GM12864 (cell line): ENCODE results near the gene KDM4D.
"Not testable (repeated sequence)": the region's sequence is repeated elsewhere in the genome, so short reads cannot be mapped to it uniquely, and the experiment has no call there.

Source experiments
- DNase-seq: peaks from one replicate; pipeline ENCODE4 v3.0.0-alpha.2; 2011; ENCODE audit warnings: low read depth
- H3K4me3 ChIP-seq: 2 replicates; pipeline ENCODE4 v1.5.1; 2011; ENCODE audit warnings: mild to moderate bottlenecking, low read depth, low read length, control low read depth
- TF ChIP-seq, protein P1 (sequence below): IDR thresholded peaks from 2 replicates; pipeline ENCODE4 v1.5.1; 2011; ENCODE audit warnings: low read depth, mild to moderate bottlenecking, moderate library complexity, low read length, control low read depth, inconsistent platforms; ENCODE audit errors: missing control alignments

The KDM4D gene

DNA sequence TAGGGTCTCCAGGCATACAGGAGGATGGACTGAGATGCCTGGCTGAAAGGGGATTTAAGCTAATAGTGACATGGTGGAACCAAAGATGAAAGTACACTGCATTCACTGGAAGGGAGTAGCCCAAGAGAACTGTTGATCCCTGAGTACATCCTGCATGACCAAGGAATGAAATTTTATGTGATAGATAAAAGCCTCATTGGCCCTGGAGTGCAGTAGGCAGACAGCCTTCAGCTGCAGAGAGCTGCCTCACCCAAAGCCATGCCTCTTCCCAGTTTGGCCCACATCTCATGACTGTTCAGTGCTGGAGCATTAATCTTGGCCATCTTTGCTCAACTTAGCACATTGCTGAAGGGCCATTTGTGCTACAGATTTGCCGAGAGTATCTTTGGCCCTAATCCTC lies 59.5 kb downstream of the KDM4D start:
- TF ChIP-seq, protein P1, sequence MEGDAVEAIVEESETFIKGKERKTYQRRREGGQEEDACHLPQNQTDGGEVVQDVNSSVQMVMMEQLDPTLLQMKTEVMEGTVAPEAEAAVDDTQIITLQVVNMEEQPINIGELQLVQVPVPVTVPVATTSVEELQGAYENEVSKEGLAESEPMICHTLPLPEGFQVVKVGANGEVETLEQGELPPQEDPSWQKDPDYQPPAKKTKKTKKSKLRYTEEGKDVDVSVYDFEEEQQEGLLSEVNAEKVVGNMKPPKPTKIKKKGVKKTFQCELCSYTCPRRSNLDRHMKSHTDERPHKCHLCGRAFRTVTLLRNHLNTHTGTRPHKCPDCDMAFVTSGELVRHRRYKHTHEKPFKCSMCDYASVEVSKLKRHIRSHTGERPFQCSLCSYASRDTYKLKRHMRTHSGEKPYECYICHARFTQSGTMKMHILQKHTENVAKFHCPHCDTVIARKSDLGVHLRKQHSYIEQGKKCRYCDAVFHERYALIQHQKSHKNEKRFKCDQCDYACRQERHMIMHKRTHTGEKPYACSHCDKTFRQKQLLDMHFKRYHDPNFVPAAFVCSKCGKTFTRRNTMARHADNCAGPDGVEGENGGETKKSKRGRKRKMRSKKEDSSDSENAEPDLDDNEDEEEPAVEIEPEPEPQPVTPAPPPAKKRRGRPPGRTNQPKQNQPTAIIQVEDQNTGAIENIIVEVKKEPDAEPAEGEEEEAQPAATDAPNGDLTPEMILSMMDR, result no peak
- no peak for DNase-seq
- no peak overlapping the region for H3K4me3 ChIP-seq

DNA sequence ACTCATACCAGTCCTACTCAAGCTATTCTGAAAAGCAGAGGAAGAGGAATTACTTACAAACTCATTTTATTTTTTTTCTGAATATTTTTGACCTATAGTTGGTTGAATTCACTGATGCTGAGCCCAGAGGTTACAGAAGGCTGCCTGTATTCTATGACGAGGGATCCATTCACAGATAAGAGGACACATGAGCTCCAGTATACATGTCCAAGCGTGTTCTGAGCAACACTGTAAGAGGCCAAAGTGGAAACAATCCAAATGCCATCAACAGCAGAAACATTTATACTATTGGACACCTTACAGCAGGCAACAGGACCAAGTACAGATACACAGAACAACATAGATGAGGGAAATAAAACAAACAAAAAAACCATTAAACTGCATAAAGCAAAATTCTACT lies 61.8 kb downstream of the KDM4D start:
- no peak overlapping the region for H3K4me3 ChIP-seq
- TF ChIP-seq, protein P1, result no peak
- no peak for DNase-seq

DNA sequence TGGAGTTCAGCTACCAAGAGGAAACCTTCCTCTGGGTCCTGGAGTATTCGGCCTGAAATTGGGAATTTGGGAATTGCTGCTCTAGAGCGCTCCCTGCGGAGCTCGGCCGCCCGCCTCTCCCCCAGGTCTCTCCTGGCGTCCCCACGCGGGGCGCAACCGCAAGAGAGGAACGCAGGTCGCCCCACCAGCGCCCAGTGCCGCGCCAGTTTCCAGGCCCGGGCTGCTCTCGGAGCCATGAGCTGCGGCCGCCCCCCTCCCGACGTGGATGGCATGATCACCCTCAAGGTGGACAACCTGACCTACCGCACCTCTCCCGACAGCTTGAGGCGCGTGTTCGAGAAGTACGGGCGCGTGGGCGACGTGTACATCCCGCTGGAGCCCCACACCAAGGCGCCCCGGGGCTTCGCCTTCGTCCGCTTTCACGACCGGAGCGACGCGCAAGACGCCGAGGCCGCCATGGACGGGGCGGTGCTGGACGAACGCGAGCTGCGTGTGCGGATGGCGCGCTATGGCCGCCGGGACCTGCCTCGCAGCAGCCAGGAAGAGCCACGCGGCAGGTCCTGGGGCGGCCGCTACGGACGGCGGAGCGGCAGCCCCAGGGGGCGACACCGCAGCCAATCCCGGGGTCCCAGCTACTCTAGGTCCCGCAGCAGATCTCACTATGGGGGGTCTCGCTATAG lies 64.0 kb downstream of the KDM4D start:
- not testable (repeated sequence) for DNase-seq, H3K4me3 ChIP-seq

DNA sequence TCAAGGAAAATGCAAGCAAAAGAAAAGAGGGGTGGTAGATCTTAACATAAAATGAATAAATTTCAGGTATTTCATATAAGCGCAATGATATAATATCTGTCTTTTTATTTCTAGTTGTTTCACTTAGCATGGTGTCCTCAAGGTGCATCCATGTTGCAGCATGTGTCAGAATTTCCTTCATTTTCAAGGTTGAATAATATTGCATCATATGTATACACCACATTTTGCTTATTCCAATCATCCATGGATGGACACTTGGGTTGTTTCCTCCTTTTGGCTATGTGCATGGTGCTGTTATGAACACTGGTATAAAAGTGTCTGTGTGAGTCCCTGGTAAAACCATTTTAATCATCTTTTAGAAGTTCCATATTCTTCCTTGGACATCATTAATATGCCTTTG lies 68.7 kb downstream of the KDM4D start:
- H3K4me3 ChIP-seq, result no peak overlapping the region
- DNase-seq, result no peak
- TF ChIP-seq, protein P1, result no peak

DNA sequence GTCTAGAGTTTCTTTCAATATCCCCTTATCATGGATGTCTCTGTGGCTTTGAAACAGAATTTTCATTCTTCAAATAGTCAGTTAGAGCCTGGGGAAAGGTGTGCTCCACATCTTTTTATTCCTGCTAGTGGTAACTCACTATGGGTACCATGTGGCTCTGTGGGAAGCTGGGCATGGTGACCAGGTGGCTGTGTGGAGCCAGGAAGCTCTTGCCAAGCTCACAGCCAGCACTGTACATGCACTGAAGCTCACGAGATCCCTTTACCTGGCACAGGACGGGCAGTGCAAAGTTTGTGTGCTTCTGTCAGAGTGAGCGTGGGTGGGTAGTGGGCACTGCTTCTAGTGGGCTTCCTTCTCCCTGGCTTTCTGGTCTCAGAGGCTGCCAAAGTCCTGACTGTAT lies 69.4 kb downstream of the KDM4D start:
- no peak for DNase-seq
- H3K4me3 ChIP-seq, result no peak overlapping the region
- TF ChIP-seq, protein P1, result no peak

DNA sequence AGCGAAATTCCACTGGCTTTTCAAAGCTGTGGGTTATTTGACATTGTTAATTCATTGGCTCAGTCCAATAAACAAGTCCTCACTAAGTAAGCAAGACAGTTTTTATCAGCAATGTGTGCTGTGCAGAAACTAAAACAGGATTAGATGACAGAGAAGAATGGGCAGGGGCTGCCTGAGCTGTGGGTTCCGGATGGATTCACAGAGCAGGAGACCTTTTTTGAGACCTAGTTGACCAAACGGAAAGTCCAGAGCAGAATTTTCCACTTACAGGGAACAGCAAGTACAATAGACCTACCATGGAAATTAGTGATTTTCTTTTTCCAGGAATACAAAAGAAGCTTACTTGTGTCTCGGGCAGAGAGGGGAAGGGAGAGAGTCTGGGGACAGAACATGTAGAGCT lies 70.5 kb downstream of the KDM4D start:
- H3K4me3 ChIP-seq, result no peak overlapping the region
- DNase-seq, result no peak

DNA sequence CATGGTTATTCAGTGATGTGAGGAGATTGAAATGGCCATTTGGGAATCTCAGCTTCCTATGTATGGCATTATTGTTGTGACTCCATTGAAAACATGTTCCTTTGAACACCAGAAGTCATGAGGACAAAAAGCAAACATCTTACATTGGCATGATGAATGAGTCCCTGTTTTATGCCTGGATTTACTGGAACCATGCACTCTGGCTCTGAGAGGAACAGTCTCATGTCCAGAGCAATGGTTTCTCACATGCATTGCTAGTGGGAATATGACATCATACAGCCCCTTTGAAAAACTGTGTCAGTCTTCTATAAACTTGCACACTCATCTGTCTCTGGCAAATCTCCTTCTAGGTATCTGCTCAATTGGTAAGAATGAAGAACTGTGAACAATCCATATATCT lies 72.3 kb downstream of the KDM4D start:
- TF ChIP-seq, protein P1, result no peak
- no peak for DNase-seq

More for the DNA sequence above, 70.5 kb downstream of the KDM4D start:
- TF ChIP-seq, protein P1, result no peak

More for the DNA sequence above, 72.3 kb downstream of the KDM4D start:
- no peak overlapping the region for H3K4me3 ChIP-seq
